WTC11 (cell line): ENCODE measurements around the gene CHMP1A. TPM values are rescaled to one million over a fixed set of nuclear protein-coding genes. Genes with fewer than 3 reads are reported as not detected.

ENCODE experiments used
- ATAC-seq: fragments of 200-7000 bp; cut with Tn5 transposase; 2 replicates; pipeline ENCODE4 v1.10.0; 2021; ENCODE audit warnings: mild to moderate bottlenecking, moderate library complexity
- CTCF ChIA-PET: fragments of 300-600 bp; sonication (Branson Sonifier 250); formaldehyde crosslinking; loops from one replicate; lab custom pipeline; 2021; ENCODE audit warnings: antibody characterized with exemption; lab: Charles Lee
- POLR2A ChIA-PET: fragments of 350-600 bp; sonication (Branson Sonifier 250); formaldehyde crosslinking; loops from one replicate; lab custom pipeline; 2021; ENCODE audit warnings: antibody characterized with exemption; lab: Charles Lee
- DNase-seq: peaks from one replicate; pipeline ENCODE4 v3.0.0; 2021; ENCODE audit warnings: low spot score
- H3K27ac Mint-ChIP-seq: 2 replicates; pipeline ENCODE4 v1.8.0; 2021; ENCODE audit warnings: mixed read lengths
- H3K27me3 Mint-ChIP-seq: 2 replicates; pipeline ENCODE4 v1.8.0; 2021; ENCODE audit warnings: low read depth, mild to moderate bottlenecking, moderate library complexity, mixed read lengths
- H3K36me3 Mint-ChIP-seq: 2 replicates; pipeline ENCODE4 v1.8.0; 2021; ENCODE audit warnings: mixed read lengths
- H3K4me1 Mint-ChIP-seq: 2 replicates; pipeline ENCODE4 v1.8.0; 2022; ENCODE audit warnings: mixed read lengths
- H3K4me3 Mint-ChIP-seq: 2 replicates; pipeline ENCODE4 v1.8.0; 2021; ENCODE audit warnings: mild to moderate bottlenecking, moderate library complexity, mixed read lengths
- H3K9me3 Mint-ChIP-seq: 2 replicates; pipeline ENCODE4 v1.8.0; 2021; ENCODE audit warnings: mixed read lengths
- ATF1 ChIP-seq: sonication (generic); formaldehyde crosslinking; IDR thresholded peaks from 2 replicates; pipeline ENCODE4 v1.8.1; 2023; ENCODE audit warnings: mild to moderate bottlenecking, moderate library complexity, missing genetic modification reagents
- E2F4 ChIP-seq: sonication (generic); formaldehyde crosslinking; IDR thresholded peaks from 2 replicates; pipeline ENCODE4 v1.8.1; 2022; ENCODE audit warnings: low read depth, mild to moderate bottlenecking, moderate library complexity, missing genetic modification reagents, borderline replicate concordance
- ELF4 ChIP-seq: sonication (generic); formaldehyde crosslinking; IDR thresholded peaks from 2 replicates; pipeline ENCODE4 v1.8.1; 2022; ENCODE audit warnings: low read depth, mild to moderate bottlenecking, moderate library complexity, missing genetic modification reagents
- ESRRA ChIP-seq: sonication (generic); formaldehyde crosslinking; IDR thresholded peaks from 2 replicates; pipeline ENCODE4 v1.8.1; 2022; ENCODE audit warnings: mild to moderate bottlenecking, missing genetic modification reagents, borderline replicate concordance
- ETV6 ChIP-seq: sonication (generic); formaldehyde crosslinking; IDR thresholded peaks from 2 replicates; pipeline ENCODE4 v1.8.1; 2022; ENCODE audit warnings: mild to moderate bottlenecking, missing genetic modification reagents
- FOXK1 ChIP-seq: sonication (generic); formaldehyde crosslinking; IDR thresholded peaks from 2 replicates; pipeline ENCODE4 v1.8.0; 2022; ENCODE audit warnings: mild to moderate bottlenecking, moderate library complexity, missing genetic modification reagents
- JAZF1 ChIP-seq: fragments of 250-450 bp; sonication (Bioruptor Pico); IDR thresholded peaks from 2 replicates; pipeline ENCODE4 v1.9.0; 2021; ENCODE audit warnings: moderate library complexity, mild to moderate bottlenecking, inconsistent platforms
- MAX ChIP-seq: sonication (generic); formaldehyde crosslinking; IDR thresholded peaks from 2 replicates; pipeline ENCODE4 v1.8.0; 2022; ENCODE audit warnings: mild to moderate bottlenecking, missing genetic modification reagents
- NR2C2 ChIP-seq: sonication (generic); formaldehyde crosslinking; IDR thresholded peaks from 2 replicates; pipeline ENCODE4 v1.8.0; 2022; ENCODE audit warnings: mild to moderate bottlenecking, missing genetic modification reagents
- OVOL2 ChIP-seq: fragments of 250-450 bp; sonication (Bioruptor Pico); IDR thresholded peaks from 2 replicates; pipeline ENCODE4 v1.9.0; 2021; ENCODE audit warnings: mild to moderate bottlenecking, borderline replicate concordance
- SP1 ChIP-seq: sonication (generic); formaldehyde crosslinking; conservative IDR thresholded peaks from 2 replicates; pipeline ENCODE4 v1.8.1; 2022; ENCODE audit warnings: missing genetic modification reagents
- TEAD4 ChIP-seq: sonication (generic); formaldehyde crosslinking; IDR thresholded peaks from 2 replicates; pipeline ENCODE4 v1.8.0; 2022; ENCODE audit warnings: mild to moderate bottlenecking, missing genetic modification reagents
- ZMAT4 ChIP-seq: fragments of 250-450 bp; sonication (Bioruptor Pico); IDR thresholded peaks from 2 replicates; pipeline ENCODE4 v1.9.0; 2021; ENCODE audit warnings: mild to moderate bottlenecking
- ZNF263 ChIP-seq: sonication (generic); formaldehyde crosslinking; IDR thresholded peaks from 2 replicates; pipeline ENCODE4 v1.8.1; 2022; ENCODE audit warnings: low read depth, mild to moderate bottlenecking, moderate library complexity, missing genetic modification reagents
- ZNF423 ChIP-seq: fragments of 250-450 bp; sonication (Bioruptor Pico); IDR thresholded peaks from 2 replicates; pipeline ENCODE4 v2.1.2; 2022; ENCODE audit warnings: mild to moderate bottlenecking, moderate library complexity
- ZNF425 ChIP-seq: fragments of 250-450 bp; sonication (Bioruptor Pico); conservative IDR thresholded peaks from 2 replicates; pipeline ENCODE4 v1.9.0; 2021; ENCODE audit warnings: mild to moderate bottlenecking
- ZNF671 ChIP-seq: fragments of 250-450 bp; sonication (Bioruptor Pico); IDR thresholded peaks from 2 replicates; pipeline ENCODE4 v1.8.0; 2021; ENCODE audit warnings: mild to moderate bottlenecking
- ZSCAN18 ChIP-seq: fragments of 250-450 bp; sonication (Bioruptor Pico); IDR thresholded peaks from 2 replicates; pipeline ENCODE4 v2.1.2; 2022; ENCODE audit warnings: mild to moderate bottlenecking, moderate library complexity
- total RNA-seq: library from RNA; stranded (reverse); gene quantifications from 3 replicates; pipeline ENCODE4 v1.2.3, GENCODE V29; 2021
- TF ChIP-seq, protein P1 (sequence below): fragments of 250-450 bp; sonication (Bioruptor Pico); IDR thresholded peaks from 2 replicates; pipeline ENCODE4 v1.9.0; 2021; ENCODE audit warnings: moderate library complexity, mild to moderate bottlenecking, inconsistent platforms, borderline replicate concordance
- TF ChIP-seq, protein P2 (sequence below): fragments of 250-450 bp; sonication (Bioruptor Pico); IDR thresholded peaks from 2 replicates; pipeline ENCODE4 v1.8.0; 2021; ENCODE audit warnings: mild to moderate bottlenecking
- TF ChIP-seq, protein P3 (sequence below): sonication (generic); formaldehyde crosslinking; IDR thresholded peaks from 2 replicates; pipeline ENCODE4 v1.8.1; 2023; ENCODE audit warnings: mild to moderate bottlenecking, missing genetic modification reagents

CHMP1A gene
- total RNA-seq, 1 experiment from 2014 or later, result 76.0 TPM

DNA sequence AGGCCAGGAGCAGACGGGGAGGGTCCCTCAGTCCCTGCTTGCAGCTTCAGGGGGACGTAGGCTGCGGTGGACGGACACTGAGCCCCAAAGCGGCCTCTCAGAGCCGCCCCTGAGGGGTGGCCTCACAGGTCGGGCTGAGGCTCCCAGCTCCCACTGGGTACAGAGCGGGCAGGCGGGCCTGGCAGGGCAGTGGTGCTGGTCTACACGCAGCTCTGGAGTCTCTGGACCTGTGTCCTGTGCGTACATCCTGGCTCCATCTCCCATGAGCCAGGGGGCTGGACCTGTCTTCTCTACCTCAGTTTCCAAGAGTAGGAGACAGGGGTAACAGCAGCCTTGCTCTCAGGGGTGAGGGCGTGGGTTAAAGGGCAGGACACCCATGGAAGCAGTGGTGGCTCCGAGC is 42.3 kb downstream of the CHMP1A start (continued):
- TF ChIP-seq E2F4 (no peak), FOXK1 (CRISPR knock-in tag) (no peak)
- TF ChIP-seq, protein P1, sequence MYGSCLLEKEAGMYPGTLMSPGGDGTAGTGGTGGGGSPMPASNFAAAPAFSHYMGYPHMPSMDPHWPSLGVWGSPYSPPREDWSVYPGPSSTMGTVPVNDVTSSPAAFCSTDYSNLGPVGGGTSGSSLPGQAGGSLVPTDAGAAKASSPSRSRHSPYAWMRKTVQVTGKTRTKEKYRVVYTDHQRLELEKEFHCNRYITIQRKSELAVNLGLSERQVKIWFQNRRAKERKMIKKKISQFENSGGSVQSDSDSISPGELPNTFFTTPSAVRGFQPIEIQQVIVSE (CRISPR knock-in tag), result no peak
- TF ChIP-seq, all 79 proteins: peak for 0

GRCh38 chr16:89613954-89614459 is 43.5 kb downstream of the CHMP1A start:
- CTCF ChIA-PET, result interaction anchor here (0.8 to 6.2 kb wide), 11 partner anchors 10 to 321 kb away, joined by 3 to 79 read pairs (median 11); no protein-coding TSS in a partner anchor
- no peak for TF ChIP-seq ZNF425
- TF ChIP-seq, protein P2, sequence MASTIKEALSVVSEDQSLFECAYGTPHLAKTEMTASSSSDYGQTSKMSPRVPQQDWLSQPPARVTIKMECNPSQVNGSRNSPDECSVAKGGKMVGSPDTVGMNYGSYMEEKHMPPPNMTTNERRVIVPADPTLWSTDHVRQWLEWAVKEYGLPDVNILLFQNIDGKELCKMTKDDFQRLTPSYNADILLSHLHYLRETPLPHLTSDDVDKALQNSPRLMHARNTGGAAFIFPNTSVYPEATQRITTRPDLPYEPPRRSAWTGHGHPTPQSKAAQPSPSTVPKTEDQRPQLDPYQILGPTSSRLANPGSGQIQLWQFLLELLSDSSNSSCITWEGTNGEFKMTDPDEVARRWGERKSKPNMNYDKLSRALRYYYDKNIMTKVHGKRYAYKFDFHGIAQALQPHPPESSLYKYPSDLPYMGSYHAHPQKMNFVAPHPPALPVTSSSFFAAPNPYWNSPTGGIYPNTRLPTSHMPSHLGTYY (CRISPR knock-in tag), result no peak
- no peak for TF ChIP-seq ESRRA
- TF ChIP-seq SP1, result no peak
- no peak for TF ChIP-seq ELF4
- no peak for TF ChIP-seq ZMAT4 (CRISPR knock-in tag)
- no peak for TF ChIP-seq ZSCAN18 (CRISPR knock-in tag)
- no peak for TF ChIP-seq ATF1 (CRISPR knock-in tag)
- no peak for TF ChIP-seq ZNF671
- DNase-seq, result no peak
- Mint-ChIP-seq H3K36me3 (no peaks in the 10 kb centered on the region), H3K4me3 (peak overlapping the region; percentile 24), H3K4me1 (peaks cover 11% of the 10 kb centered on the region), H3K27me3 (no peaks in the 10 kb centered on the region), H3K27ac (no peak overlapping the region), H3K9me3 (peaks cover 5% of the 10 kb centered on the region)
- no peak for ATAC-seq
- POLR2A ChIA-PET, result interaction anchor here (1.4 kb wide), 1 partner anchor 14 kb away, joined by 3 read pairs; no protein-coding TSS in a partner anchor

DNA sequence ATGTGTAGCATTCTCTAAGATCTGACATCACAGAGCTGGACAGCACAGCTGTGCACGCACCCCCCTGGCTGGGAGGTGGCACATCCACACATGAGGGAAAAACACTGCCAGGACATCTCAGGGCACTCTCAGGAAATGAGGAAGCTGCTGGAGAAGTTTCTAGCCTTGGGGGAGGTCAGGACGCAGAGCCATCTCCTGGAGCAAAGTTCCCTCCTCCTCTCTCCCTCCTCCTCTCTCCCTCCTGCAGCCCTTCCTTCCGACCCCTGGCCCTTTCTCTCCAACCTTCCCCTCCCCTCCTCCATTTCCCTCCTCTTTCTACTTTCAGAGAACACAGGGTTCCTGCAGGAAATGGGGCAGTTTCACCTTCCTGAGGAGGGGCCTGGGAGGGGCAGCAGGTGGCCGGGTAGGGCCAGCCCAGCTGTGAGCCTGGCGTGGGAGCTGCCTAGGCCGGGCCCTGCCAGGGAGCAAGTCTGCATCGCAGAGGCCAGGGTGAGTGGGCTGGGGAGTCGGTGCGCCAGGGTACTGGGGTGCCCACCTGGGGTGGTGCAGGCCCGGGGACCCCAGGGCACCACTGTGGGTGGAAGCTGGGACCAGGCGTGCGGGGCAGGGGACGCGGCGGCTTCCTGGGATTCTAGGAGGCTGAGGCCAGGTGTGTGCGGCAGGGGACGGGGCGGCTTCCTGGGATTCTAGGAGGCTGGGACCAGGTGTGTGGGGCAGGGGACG is 44.1 kb downstream of the CHMP1A start, which contains the start of gene DPEP1:
Gene DPEP1 (plus strand): TSS at position 412 of the 723 bp plus-strand sequence. CDS start 16,769 bp downstream, outside the sequence.
- DNase-seq, result peak; percentile 47
- TF ChIP-seq MAX (0 out of 2 replicates have a peak, but pooled peaks have one; percentile 30), E2F4 (no peak), ETV6 (CRISPR knock-in tag) (peak; percentile 33; the same call in 1 of the 2 replicates), ESRRA (no peak), ZNF263 (peak; percentile 73), ZNF423 (CRISPR knock-in tag) (peak; percentile 77), OVOL2 (no peak), JAZF1 (CRISPR knock-in tag) (no peak), NR2C2 (CRISPR knock-in tag) (no peak), TEAD4 (no peak)
- TF ChIP-seq, protein P3, sequence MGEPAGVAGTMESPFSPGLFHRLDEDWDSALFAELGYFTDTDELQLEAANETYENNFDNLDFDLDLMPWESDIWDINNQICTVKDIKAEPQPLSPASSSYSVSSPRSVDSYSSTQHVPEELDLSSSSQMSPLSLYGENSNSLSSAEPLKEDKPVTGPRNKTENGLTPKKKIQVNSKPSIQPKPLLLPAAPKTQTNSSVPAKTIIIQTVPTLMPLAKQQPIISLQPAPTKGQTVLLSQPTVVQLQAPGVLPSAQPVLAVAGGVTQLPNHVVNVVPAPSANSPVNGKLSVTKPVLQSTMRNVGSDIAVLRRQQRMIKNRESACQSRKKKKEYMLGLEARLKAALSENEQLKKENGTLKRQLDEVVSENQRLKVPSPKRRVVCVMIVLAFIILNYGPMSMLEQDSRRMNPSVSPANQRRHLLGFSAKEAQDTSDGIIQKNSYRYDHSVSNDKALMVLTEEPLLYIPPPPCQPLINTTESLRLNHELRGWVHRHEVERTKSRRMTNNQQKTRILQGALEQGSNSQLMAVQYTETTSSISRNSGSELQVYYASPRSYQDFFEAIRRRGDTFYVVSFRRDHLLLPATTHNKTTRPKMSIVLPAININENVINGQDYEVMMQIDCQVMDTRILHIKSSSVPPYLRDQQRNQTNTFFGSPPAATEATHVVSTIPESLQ (CRISPR knock-in tag), result no peak
- no peaks in the 10 kb centered on the region for H3K27me3 Mint-ChIP-seq
- peaks cover 11% of the 10 kb centered on the region for H3K4me1 Mint-ChIP-seq
- H3K9me3 Mint-ChIP-seq, result peaks cover 5% of the 10 kb centered on the region
- H3K27ac Mint-ChIP-seq, result peak within 1 kb of the TSS; percentile 97
- POLR2A ChIA-PET, result interaction anchor here (1.2 kb wide), 1 partner anchor 22 kb away, joined by 3 read pairs; no protein-coding TSS in a partner anchor
- ATAC-seq, result peak; percentile 53
- CTCF ChIA-PET, result interaction anchor here (0.8 to 6.2 kb wide), 7 partner anchors 10 to 48 kb away, joined by 3 to 79 read pairs (median 19); no protein-coding TSS in a partner anchor
- H3K4me3 Mint-ChIP-seq, result peak within 1 kb of the TSS; percentile 51
- no peaks in the 10 kb centered on the region for H3K36me3 Mint-ChIP-seq
